ENCODE results near the gene ASPG. TPM values are rescaled to one million over a fixed set of nuclear protein-coding genes. Genes with fewer than 3 reads are reported as not detected.

ASPG gene
- total RNA-seq, 1 experiment from 2014 or later = 3.4 TPM

- TF ChIP-seq SP1 (CRISPR knock-in tag; conservative IDR thresholded peaks at IDR 0.05) = no peak
- TF ChIP-seq, protein P1, sequence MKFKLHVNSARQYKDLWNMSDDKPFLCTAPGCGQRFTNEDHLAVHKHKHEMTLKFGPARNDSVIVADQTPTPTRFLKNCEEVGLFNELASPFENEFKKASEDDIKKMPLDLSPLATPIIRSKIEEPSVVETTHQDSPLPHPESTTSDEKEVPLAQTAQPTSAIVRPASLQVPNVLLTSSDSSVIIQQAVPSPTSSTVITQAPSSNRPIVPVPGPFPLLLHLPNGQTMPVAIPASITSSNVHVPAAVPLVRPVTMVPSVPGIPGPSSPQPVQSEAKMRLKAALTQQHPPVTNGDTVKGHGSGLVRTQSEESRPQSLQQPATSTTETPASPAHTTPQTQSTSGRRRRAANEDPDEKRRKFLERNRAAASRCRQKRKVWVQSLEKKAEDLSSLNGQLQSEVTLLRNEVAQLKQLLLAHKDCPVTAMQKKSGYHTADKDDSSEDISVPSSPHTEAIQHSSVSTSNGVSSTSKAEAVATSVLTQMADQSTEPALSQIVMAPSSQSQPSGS (CRISPR knock-in tag; IDR thresholded peaks at IDR 0.05; ENCODE audit: borderline replicate concordance, low read depth) = no peak
- TF ChIP-seq, protein P2, sequence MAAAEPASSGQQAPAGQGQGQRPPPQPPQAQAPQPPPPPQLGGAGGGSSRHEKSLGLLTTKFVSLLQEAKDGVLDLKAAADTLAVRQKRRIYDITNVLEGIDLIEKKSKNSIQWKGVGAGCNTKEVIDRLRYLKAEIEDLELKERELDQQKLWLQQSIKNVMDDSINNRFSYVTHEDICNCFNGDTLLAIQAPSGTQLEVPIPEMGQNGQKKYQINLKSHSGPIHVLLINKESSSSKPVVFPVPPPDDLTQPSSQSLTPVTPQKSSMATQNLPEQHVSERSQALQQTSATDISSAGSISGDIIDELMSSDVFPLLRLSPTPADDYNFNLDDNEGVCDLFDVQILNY (CRISPR knock-in tag; IDR thresholded peaks at IDR 0.05) = no peak
- TF ChIP-seq, protein P3, sequence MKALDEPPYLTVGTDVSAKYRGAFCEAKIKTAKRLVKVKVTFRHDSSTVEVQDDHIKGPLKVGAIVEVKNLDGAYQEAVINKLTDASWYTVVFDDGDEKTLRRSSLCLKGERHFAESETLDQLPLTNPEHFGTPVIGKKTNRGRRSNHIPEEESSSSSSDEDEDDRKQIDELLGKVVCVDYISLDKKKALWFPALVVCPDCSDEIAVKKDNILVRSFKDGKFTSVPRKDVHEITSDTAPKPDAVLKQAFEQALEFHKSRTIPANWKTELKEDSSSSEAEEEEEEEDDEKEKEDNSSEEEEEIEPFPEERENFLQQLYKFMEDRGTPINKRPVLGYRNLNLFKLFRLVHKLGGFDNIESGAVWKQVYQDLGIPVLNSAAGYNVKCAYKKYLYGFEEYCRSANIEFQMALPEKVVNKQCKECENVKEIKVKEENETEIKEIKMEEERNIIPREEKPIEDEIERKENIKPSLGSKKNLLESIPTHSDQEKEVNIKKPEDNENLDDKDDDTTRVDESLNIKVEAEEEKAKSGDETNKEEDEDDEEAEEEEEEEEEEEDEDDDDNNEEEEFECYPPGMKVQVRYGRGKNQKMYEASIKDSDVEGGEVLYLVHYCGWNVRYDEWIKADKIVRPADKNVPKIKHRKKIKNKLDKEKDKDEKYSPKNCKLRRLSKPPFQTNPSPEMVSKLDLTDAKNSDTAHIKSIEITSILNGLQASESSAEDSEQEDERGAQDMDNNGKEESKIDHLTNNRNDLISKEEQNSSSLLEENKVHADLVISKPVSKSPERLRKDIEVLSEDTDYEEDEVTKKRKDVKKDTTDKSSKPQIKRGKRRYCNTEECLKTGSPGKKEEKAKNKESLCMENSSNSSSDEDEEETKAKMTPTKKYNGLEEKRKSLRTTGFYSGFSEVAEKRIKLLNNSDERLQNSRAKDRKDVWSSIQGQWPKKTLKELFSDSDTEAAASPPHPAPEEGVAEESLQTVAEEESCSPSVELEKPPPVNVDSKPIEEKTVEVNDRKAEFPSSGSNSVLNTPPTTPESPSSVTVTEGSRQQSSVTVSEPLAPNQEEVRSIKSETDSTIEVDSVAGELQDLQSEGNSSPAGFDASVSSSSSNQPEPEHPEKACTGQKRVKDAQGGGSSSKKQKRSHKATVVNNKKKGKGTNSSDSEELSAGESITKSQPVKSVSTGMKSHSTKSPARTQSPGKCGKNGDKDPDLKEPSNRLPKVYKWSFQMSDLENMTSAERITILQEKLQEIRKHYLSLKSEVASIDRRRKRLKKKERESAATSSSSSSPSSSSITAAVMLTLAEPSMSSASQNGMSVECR (CRISPR knock-in tag; IDR thresholded peaks at IDR 0.05; ENCODE audit: borderline replicate concordance) = no peak
- TF ChIP-seq PRDM15 (CRISPR knock-in tag; IDR thresholded peaks at IDR 0.05) = no peak
- TF ChIP-seq TEAD1 (CRISPR knock-in tag; IDR thresholded peaks at IDR 0.05) = no peak
- TF ChIP-seq, protein P4, sequence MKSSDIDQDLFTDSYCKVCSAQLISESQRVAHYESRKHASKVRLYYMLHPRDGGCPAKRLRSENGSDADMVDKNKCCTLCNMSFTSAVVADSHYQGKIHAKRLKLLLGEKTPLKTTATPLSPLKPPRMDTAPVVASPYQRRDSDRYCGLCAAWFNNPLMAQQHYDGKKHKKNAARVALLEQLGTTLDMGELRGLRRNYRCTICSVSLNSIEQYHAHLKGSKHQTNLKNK (CRISPR knock-in tag; IDR thresholded peaks at IDR 0.05) = no peak
- no peak for TF ChIP-seq FOXP1 (CRISPR knock-in tag; IDR thresholded peaks at IDR 0.05; ENCODE audit: borderline replicate concordance)
- no peak for TF ChIP-seq IRF2 (CRISPR knock-in tag; IDR thresholded peaks at IDR 0.05; ENCODE audit: borderline replicate concordance, low read depth)
- TF ChIP-seq EMX1 (CRISPR knock-in tag; IDR thresholded peaks at IDR 0.05) = no peak
- no peak for TF ChIP-seq GABPB1 (CRISPR knock-in tag; IDR thresholded peaks at IDR 0.05)
Measured at GRCh38 chr14:104123879-104124278, 38.4 kb downstream of the ASPG start (continued).

DNA sequence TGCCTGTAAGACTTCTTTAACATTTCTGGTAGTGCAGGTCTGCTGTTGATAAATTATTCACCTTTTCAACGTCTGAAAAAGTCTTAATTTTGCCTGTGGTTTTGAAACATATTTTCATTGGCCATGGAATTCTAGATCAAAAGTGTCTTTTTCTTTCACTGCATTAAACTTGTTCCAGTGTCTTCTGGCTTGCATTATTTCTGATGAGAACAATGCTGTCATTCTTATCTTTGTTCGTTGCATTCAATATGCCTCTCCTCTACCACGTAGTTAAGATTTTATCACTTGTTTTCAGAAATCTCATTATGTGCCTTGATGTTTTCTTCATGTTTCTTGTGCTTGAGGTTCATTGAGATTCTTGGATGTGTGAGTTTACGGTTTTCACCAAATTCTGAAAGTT lies 39.5 kb downstream of the ASPG start:
- H3K36me3 Mint-ChIP-seq = peaks cover 28% of the 10 kb centered on the region

More for the DNA sequence above, 39.5 kb downstream of the ASPG start:
- Mint-ChIP-seq H3K27me3 (ENCODE audit: low read depth) (peaks cover 23% of the 10 kb centered on the region), H3K4me1 (peaks cover 4% of the 10 kb centered on the region), H3K27ac (no peak overlapping the region), H3K9me3 (peaks cover 47% of the 10 kb centered on the region), H3K4me3 (no peak overlapping the region)
- ATAC-seq (no peak), DNase-seq (ENCODE audit: low spot score) (no peak)
- TF ChIP-seq, protein P5, sequence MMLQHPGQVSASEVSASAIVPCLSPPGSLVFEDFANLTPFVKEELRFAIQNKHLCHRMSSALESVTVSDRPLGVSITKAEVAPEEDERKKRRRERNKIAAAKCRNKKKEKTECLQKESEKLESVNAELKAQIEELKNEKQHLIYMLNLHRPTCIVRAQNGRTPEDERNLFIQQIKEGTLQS (CRISPR knock-in tag; conservative IDR thresholded peaks at IDR 0.05) = no peak
- TF ChIP-seq ZNF317 (CRISPR knock-in tag; IDR thresholded peaks at IDR 0.05; ENCODE audit: borderline replicate concordance, low read depth) = peak; percentile 80; the same call in 1 of the 2 replicates
- CTCF ChIA-PET = no interaction called here
- POLR2A ChIA-PET = no interaction called here
